Raji (cell line): ENCODE data around the gene DPP6.

Source experiments
- POLR2A ChIP-seq: IDR thresholded peaks from 2 replicates; pipeline ENCODE4 v1.6.1; 2011; ENCODE audit warnings: low read depth, low read length, control low read depth; ENCODE audit not compliant: insufficient read depth

Gene DPP6

DNA sequence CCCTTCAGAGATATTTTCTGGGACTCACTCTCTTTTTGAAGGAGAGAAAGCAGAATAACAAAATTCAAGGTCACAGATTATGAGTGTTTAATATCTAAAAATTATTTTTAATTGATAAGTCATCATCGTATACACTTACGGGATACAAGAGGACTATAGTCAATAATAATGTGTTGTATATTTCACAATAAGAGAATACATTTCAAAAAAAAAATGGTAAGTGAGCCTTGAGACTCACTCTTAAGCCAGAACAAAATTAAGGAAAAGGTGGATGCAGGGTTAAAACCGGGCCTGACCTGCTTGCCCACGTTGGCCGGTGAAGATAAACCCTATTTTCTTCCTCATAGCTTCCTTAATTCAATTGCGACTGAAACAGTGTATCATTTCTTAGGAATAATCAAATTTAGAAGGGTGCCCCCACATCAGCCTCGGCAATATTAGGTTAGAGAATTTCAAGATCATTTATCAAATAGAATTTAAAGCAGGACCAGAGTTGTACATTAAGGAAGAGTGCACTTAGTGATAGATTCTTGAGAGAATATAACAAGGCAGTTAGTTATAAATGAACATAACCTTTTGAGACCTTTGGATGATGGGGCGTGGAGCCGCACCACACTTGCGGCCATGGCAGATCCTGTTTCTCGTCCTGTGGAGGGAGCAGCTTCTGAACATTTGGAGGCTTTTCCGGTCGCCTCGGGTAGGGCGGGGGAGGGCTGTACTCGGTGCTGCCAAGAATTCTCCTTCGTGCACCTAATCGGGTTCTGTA lies 628.9 kb downstream of the DPP6 start:
- no peak for TF ChIP-seq POLR2A

DNA sequence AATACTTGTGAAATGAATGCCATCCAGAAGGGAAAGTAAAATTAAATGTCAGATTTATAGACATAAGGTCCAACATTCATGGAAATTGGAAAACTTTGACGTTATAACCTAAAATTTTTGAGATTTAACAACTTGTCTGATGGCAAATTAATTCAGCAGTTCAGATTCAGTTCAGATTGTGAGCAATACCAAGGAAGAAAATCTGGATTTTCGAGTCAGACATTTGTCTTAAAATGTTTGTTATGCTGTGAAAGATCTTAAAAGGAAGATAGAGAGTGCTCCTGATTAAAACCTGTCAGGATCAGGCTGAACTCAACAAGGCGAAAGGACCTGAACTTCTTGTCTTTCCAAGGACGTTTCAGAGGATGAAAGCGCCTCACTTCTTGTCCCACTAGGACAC lies 629.8 kb downstream of the DPP6 start:
- TF ChIP-seq POLR2A = no peak

- TF ChIP-seq POLR2A = no peak
These were observed 632.7 kb downstream of the DPP6 start for GRCh38 chr7:154684666-154685563.

DNA sequence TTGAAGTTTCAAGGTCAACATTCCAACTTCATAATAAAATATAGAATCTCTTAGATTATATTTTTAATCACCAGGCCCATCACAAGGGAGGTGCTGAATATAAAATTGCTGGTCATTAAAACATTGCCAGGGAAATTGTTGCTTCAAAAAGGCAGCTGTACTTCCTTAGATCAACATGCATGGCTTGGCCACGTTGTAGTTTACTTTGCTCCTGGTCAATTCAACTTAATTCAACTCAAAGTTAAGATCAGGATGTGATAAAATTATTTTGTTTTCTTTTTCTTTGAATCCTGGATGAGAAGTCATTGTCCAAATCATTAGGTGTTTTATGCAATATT lies 633.3 kb downstream of the DPP6 start:
- no peak for TF ChIP-seq POLR2A

GRCh38 chr7:154686305-154686704 lies 634.1 kb downstream of the DPP6 start:
- no peak for TF ChIP-seq POLR2A

- TF ChIP-seq POLR2A = no peak
These were observed 636.8 kb downstream of the DPP6 start for GRCh38 chr7:154688952-154689351.

DNA sequence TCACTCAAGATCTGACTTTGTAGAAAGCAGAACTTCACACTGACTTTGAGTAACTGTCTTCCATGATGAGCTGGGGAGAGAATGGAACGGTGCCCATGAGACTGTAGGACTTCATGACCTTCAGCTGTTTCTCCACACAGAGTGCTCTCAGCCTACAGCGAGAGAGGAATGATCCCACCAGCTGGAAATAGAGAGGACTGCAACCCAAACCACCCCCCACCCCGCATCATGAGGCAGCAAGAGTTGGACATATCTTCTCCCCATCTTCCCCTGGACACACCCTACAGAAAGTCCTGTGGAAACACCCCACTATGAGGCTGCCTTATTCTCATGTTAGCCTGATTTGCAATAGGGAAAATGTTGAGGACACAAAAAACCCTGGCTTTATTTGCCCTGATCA lies 638.2 kb downstream of the DPP6 start:
- no peak for TF ChIP-seq POLR2A

GRCh38 chr7:154693661-154694060 lies 641.5 kb downstream of the DPP6 start:
- no peak for TF ChIP-seq POLR2A

- TF ChIP-seq POLR2A = no peak
These were observed 643.6 kb downstream of the DPP6 start for GRCh38 chr7:154695836-154696235.

DNA sequence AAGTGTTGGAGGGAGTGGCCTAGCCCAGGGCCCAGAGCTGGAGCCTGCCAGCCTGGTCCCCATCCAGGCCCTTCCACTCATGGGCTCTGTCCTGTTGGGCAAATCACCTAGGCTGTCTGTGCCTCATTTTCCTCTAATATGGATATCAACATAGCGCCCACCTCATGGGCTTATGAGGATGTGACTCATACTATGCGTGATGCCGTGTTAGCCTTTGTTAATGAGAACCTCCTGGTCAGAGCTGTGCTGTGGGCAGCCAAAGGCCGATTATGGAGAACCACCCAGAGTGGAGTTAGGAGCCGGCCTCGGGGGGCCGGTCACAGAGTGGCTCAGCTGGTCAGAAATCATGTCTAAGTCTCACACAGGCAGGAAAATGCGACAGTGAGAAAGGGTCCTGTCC lies 644.4 kb downstream of the DPP6 start:
- no peak for TF ChIP-seq POLR2A

DNA sequence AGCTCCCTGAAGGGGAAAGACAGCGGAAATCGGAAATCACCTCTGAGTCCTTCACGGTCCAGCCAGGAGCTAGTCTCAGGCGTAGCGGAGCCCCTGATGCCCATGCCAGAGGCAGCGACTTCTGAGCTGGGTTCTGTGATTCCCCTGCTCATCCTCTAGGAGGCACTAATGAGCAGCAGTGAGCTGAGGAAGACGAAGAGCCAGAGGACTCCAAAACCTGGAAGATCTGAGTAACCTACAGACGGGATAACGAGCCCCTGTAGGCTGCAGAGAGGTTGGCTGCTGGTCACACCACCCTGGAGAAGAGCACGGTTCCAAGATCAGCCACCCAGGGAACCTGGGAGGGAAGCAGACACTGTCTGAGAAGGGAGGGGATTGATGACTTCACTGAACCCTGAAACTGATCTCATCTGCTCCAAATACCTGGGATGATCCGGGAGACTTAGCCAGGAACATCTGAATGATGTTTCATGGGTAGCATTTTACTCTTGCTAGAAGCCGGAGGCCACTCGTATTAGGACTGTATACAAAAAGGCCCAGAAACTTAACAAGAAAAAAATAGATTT lies 646.6 kb downstream of the DPP6 start:
- no peak for TF ChIP-seq POLR2A

DNA sequence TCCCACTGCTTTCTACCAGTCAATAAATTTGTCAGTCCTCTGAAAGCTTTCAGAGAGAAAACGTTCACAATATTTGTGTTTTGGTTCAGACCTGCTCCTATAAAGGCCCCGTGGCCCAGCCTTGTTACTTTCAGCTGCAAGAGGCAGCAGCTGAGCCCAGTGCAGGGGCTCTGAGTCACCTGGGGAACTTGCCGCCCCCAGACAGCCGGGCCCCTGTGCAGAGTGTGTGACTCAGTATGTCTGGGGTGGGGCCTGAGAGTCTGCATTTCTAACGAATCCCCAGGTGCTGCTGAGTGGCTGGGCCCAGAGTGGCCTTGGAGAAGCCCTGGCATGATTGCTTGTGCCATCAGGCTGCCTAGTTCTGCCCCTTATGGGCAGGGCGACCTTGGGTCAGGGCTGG lies 647.2 kb downstream of the DPP6 start:
- TF ChIP-seq POLR2A = no peak

DNA sequence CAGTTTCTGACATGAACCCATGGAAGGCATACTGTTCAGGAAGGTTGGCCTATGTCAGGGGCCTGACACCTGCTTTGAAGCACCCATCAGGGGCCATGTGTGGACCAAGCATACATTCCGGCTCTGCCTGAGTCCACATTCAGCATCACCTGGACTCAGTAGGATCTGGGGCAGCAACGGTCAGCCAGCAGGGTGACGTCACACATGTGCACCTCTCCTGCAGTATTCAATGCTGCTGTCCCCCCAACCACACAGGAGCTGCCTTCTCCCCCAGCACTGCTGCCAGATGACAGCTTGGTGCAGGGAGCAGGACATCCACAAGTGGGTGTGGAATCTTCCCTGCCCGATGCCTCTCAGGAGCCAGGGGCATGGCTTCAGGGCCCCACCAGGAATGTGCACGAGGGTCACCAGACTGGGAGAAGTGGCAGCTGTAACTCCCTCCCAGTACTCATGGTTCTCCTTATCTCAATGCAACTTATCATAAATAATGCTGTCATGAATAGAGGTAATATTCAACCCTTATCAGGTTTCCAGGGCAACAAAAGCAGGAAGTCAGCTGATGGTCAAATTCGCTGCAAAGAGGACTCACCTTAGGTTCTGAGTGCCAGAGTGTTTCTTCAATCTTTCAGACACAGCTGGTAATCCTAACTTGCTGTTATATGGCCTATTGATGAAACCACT lies 657.8 kb downstream of the DPP6 start:
- no peak for TF ChIP-seq POLR2A

GRCh38 chr7:154720016-154720415 lies 667.8 kb downstream of the DPP6 start:
- no peak for TF ChIP-seq POLR2A

- TF ChIP-seq POLR2A = no peak
These were observed 668.9 kb downstream of the DPP6 start for GRCh38 chr7:154721086-154721485.
